H54 (cell line): ENCODE results near the gene NID1.

Source experiments
- DNase-seq: peaks from one replicate; pipeline ENCODE4 v3.0.0; 2011; ENCODE audit warnings: low spot score, mixed read lengths; ENCODE audit not compliant: insufficient read length
- FAIRE-seq: peaks from 3 replicates; lab custom pipeline; 2011; peaks lifted over from hg19 to GRCh38; lab: Jason Lieb, UNC
- POLR2A ChIP-seq: IDR thresholded peaks from 2 replicates; pipeline ENCODE4 v1.6.1; 2011; ENCODE audit warnings: low read depth, mild to moderate bottlenecking, low read length

Gene NID1

DNA sequence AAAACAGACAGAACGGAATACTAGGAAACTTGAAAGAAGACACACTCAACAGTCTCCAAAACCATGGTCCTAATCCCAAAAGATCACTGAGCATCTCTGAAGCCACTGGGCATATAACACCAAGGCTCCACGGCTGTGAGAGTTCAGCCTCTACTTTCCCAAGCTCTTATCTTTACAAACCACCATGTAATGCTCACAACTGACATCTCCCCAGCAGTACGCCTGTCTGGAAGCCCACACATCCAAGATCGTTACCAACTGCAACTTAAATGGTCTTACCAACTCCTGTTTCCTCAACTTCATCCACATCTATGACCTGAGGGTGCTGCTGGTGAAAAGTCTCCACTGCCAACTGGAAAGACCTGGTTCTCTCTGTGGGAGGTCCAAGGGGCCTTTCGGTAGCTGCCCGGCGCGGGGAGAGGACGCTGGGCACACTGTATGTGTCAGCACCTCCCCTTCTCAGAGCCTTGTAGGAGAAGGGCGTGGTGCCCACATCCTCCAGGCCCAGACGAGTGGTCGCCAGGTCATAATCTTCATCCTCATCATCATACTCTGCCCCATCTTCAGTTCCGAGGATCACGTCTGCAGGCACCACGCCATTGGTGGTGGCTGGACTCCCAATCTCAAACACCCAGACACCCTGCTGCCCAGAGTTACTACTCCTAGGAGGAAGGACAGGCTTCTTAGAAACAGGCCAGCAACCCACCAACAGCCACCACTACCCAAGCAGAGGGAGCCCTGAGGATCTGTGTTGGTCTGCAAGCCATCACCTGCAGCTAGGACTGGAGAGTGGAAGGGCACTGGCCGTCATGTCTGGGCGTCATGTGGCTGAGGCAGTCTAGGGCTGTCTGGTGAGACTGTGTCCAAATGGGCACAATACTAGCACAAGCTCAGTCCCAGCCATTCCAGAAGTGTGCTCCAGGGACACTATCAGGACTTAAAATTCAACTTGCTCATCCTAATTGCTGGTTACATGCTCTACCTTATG, 23.0 kb downstream of the NID1 start:
- DNase-seq: no peak
- FAIRE-seq: no peak
- TF ChIP-seq POLR2A: no peak

DNA sequence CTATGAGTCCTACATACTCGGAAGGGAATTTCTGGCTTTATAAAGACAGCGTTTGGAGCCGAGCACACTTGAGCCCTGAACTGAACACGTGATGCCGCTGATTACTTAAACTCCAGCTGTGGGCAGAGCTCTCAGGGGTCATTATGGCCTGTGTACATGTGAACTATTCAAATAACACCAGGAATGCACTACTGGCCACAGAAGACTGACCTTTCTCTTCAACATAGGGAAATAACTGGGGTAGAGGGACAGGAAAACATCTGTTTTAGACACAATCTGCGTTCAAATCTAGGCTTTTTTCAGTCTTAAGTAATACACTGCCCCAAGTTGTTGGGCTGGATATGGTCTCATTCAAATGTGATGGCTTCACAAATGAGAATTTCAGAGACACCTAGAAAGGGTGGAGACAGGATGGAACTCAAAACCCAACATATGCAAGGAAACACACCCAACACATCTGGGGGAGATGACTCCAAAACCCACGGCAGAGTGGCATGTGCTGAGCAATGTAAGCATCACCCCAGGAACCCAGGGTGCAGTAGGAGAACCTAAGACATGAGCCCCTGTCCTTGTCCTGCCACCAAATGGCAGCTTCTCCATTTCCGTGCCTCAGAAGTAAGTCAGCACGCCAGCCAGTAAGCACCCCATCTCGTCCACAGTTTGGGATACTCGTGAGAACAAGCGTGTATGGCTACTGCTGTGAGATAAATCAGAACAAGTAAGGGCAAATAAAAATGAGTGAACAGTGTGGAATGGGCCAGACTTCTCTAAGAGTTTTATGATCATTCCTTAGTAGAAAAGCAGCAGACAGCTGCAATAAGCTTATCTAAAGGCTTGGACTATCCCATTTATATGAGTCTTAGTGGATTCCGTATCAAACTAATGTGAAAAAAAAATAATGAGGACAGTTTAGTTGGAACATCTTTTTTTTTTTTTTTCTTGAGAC, 24.9 kb downstream of the NID1 start:
- no peak for TF ChIP-seq POLR2A
- FAIRE-seq: no peak

DNA sequence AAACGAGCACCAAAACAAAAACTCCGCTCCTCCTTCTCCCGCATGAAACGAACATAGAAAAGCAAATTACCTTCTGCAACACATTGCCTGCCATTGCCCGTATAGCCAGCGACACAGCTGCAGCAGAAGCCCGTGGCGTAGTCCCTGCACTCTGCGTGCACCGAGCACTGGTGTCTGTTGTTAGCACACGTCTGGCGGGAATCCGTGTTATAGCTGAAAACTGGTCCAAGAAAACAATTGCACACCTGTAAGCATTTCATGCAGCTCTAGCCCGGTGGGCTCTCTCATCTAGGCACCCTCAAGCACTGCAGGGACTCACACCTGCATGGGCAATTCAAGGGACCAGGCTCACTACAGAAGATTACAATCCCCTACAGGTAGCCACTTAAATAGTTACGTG, 26.9 kb downstream of the NID1 start:
- no peak for TF ChIP-seq POLR2A
- DNase-seq: no peak
- no peak for FAIRE-seq

More for the DNA sequence above, 24.9 kb downstream of the NID1 start:
- DNase-seq: no peak

DNA sequence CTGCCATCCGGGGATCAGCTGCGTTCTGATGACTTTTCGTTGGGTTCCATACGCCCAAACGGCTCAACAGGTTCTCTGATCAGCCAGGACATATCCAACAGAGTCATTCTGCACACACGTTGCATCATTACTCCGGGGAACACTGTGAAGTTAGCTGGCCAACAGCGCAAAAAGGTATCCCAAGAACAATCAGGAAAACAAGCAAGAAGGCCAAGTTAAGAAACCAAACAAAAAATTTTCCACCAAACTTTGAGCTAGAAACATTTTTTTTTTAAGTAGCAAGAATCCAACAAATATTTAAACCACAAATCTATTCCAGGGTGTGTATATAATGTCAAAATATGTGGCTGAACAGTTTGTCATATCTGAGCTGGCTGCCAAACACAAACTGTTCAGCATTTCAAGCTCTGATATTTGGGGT, 29.2 kb downstream of the NID1 start:
- DNase-seq: no peak
- no peak for TF ChIP-seq POLR2A
- FAIRE-seq: no peak

DNA sequence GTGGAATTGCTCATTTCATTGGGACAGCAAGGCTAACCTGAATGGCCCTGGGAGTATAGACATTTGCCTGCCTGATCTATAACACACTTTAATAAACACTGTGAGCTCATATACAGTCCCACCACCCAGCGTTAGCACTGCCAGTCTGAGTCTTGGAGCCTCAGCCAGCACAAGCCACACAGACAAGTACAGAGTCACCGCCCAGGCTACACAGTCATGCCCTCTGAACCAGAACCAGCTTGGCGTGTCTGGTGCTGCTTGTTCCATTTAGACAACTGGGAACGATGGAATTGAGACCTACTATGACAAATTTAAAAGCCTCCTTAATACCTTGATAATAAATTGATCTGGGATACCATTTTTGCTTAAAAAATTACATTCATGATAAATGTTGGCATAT, 31.6 kb downstream of the NID1 start:
- TF ChIP-seq POLR2A: no peak
- FAIRE-seq: no peak
- DNase-seq: no peak

DNA sequence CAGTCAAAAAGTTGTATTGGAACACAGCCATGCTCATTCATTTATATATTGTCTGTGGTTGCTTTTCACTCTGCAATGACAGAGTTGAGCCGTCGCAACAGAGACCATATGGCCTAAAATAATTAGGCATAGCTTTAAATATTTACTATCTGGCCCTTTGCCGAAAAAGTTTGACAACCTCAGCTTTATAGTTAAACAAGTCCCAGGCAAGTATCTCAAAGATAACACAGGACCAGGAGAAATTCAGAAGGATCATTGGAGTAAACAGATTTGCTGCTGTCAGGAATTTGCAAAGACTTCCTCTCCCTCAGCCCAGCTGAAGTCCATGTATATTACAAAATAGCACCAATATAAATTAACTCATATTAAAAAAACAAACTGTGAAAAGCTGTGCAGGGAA, 34.4 kb downstream of the NID1 start:
- TF ChIP-seq POLR2A: no peak
- DNase-seq: no peak
- FAIRE-seq: no peak

DNA sequence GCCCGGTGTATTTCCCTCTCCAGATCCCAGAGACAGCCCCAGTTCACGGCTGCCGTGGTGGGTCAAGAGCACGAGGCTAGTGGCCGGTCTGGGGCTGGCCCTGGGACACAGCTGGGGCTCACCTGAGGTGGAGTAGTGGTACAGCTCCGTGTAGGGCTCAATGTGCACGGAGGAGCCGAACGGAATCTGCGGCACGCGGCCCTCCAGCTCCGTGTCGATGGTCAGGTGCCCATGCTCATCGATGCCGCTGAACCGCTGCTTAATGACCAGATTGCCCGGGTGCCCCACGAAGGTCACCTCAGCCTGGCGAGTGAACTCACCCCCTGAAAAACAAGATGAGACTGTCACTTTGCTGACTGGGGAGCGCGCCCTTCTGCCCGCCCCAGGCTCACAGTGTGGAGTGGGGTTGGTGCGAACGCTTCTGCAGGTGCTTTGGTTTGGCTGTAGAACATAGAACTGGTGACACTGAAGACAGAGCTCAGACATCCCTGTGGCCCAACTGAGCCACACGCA, 35.4 kb downstream of the NID1 start:
- no peak for FAIRE-seq
- no peak for DNase-seq
- no peak for TF ChIP-seq POLR2A

DNA sequence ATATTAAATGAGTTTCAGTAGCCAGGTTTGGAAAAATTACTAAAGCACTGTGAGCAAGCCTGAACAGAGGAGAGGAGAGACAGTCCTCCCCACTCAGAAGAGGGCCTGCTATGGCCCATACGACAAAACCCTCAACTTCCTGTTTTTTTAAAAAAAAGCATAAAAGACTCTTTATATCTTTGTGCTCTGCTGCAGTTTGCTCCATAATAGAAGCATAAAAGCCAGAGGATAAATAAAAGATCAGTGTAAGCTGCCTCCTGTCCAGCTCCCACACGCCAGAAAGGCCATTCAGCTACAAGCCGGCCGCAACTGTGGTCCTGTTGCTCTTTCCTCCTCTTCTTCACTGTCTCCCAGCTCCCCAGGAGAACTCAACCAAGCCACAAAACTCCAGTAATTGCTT, 37.8 kb downstream of the NID1 start:
- TF ChIP-seq POLR2A: no peak
- FAIRE-seq: no peak
- no peak for DNase-seq

DNA sequence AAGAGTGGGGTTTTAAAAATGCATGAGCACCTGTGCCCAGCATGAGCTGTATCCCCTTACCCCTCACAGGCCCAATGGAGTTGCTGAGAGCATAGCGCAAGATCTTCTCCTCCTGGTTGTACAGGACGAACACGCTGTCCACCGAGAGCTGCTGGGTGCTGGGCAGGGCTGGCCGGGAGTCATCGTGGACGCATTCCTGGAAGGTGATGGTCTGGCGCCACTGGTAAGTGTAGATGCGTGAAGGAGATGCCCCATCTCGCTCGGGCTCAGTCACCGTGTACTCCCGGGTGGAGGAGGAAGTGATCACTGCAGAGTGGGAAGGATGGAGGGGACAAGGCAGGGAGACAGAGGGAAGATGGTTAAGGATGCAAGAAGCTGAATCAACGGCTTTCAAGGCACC, 39.1 kb downstream of the NID1 start:
- no peak for DNase-seq
- no peak for FAIRE-seq
- TF ChIP-seq POLR2A: no peak

DNA sequence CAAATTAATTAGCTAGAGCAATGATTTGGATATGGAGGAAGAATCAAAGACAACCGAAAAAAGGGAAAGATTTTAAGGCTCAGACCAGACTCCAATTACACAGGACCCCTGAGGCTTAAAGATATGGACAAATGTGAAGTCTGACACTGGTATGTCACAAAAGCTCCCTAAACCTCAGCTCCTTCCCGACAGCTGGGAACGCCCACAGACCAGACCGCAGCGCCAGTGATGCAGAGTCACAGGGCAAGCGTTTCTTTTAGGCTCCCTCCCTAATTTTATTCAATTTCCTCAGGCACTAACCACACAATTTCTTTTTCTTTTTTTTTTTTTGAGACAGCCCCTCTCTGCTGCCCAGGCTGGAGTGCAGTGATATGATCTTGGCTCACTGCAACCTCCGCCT, 40.2 kb downstream of the NID1 start:
- FAIRE-seq: no peak
- DNase-seq: no peak
- TF ChIP-seq POLR2A: no peak

DNA sequence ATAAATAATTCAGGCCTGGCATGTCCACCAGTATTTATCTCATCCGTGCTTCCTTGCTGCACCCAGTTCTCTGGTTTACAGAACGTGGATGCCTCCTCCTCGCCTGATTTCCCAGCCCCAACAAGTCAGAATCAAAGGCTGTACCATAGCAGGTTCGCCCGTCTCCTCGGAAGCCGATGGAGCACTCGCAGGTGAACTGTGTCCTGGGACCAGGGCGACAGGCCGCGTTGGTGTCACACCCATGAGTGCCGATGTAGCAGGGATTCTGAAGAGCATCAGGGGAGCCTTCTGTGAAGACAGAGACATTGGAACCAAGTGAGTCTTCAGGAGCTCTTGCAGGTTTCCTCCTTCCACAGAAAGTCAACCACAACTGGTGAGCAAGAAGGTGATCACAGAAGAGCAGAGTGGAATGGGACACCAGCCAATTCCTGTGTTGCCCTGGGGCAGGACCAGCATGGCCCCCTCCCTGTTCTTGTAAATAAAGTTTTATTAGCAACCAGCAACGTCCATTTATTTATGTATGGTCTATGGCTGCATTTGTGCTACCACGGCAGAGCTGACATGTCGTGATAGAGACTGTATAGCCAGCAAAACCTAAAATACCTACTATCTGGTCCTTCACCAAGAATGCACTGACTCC, 40.8 kb downstream of the NID1 start:
- TF ChIP-seq POLR2A: no peak
- FAIRE-seq: no peak
- DNase-seq: no peak

DNA sequence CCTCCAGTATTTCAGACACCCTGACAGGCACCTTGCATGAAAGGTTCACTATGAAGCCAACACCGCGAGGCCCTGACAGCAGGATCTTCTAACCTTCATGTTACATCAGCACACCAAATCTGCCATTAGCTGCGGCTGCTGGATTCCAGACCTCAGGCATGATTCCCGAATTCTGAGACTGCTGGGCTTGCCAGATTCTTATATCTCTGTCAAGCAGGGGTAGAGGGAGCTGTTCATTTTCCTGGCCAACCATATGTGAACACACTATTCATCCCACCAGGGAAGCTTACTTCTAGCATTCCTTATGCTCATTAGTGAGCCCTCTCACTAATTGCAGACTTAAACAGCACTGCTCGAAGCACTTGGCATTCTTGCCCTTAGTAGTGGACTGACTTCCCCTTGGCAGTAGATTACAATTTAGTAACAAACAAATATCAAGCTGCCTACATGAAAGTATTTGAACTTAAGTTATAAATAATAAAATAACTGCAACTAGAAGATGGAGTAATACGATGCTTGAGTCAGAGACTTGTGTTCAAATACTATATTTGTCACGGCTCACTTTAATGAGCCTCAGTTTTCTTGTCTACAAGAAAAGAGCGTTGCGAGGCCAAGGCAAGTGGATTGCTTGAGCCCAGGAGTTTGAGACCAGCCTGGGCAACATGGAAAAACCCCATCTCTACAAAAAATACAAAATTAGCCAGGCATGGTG, 43.3 kb downstream of the NID1 start:
- no peak for DNase-seq
- no peak for TF ChIP-seq POLR2A
- FAIRE-seq: no peak

DNA sequence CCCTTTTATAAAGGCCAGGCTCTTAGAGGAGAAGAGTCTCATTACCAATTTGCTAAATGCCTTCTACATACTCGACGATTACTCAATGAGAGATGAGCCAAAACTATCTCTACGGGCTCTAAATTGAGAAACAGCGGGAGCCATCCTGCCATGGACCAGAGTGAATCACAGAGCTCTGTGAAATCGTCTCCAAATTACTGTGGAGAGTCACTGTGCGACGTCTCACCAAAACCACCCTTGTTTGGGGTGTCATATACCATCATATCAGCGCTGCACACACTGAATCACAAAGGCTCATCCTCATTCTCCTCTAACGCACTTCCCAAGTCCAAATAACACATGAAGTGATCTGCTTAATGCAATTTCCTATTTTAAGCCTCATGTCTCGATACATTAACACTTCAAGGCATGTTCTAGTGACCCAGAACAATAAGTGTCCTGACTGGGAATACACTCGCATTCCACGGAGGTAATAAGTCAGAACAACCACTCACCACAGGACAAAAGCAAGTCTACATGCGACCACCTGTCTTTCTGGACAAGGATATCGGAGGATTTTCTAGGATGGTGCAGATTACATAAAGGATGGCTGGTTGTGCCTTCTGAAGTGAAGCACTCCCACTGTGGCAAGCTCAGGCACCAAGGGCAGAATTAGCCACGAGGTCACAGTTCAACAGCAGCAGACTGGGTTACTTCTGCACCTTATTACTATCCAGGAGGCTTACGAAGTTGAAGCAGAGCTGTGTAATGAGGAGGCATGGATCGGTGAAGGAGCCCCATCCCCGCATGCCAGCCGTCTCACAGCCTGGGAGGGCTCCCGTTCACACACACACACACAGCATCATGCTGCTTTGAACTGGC, 44.3 kb downstream of the NID1 start:
- no peak for DNase-seq
- TF ChIP-seq POLR2A: no peak
- no peak for FAIRE-seq
